Smooth muscle cell of trachea (primary cell): ENCODE results near the gene TRIM74. TPM values are rescaled to one million over a fixed set of nuclear protein-coding genes. Genes with fewer than 3 reads are reported as not detected.

Experiments used
- total RNA-seq: library from RNA; depleted of rRNA; stranded (reverse); fragments of >200 nt; gene quantifications from 2 replicates; pipeline ENCODE4 v1.2.1, GENCODE V29; 2014

The TRIM74 gene
- not detected in 2 replicates for total RNA-seq

DNA sequence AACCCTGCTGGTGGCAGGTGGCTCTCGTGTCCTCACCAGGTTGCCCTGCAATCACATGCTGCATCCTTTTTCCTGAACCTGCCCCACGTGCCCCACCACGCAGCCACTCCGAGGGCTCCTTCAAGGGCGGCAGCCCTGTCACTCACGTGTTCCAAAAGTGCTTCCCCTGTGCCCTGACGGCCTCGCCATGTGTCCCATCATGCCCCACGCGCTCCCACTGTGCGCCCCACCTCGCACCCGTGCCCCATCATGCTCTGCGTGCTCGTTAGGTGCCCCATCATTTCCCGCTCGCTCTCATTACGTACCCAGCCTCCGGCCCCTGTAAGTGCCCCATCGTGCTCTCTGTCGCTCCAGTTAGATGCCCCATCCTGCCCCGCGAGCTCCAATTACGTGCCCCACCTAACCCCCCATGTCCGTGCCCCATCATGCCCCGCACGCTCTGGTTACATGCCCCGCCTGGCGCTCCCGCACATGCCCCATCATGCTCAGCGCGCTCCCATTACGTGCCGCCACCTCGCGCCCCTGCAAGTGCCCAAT lies at the start of gene TRIM74:
TRIM74 (minus strand) TSS at position 487 of the 537 bp plus-strand sequence. CDS start 3,309 bp downstream, outside the sequence.

DNA sequence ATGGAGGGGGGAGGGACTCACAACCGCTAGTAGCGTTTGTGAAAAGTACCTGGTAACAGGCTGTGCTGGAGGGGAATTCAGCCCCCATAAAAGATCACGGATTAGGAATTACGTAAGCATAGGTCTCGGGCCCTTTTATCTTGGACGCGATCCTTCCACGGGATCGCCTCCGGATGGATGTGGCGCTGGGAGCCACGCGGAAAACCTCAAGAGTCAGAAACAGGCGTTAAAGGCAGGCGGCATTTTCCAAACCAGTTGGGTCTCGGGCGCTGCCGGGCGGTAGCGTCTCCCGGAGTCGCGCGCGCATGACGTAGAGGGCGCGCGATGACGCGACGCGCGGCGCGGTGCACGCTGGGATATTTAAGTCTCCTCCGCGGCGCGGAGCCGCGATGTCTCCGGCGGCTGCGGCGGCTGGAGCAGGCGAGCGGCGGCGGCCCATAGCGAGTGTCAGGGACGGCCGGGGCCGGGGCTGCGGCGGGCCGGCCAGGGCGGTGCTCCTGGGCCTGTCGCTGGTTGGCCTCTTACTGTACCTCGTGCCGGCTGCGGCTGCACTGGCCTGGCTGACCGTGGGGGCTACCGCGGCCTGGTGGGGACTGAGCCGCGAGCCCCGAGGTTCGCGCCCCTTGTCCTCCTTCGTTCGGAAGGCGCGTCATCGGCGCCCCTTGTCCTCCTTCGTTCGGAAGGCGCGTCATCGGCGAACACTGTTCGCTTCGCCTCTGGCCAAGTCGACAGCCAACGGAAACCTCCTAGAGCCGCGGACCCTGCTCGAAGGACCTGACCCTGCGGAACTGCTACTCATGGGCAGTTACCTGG lies 44.3 kb downstream of the TRIM74 start, which contains the start of gene POM121:
POM121 (plus strand) TSS at position 363 of the 813 bp plus-strand sequence; CDS start at position 390, 27 bp downstream.

Other genes starting within 250 kb of the TRIM74 start
- gene TYW1B, start 141.3 kb downstream of the TRIM74 start, total RNA-seq = 5.2 and 5.8 TPM in 2 replicates
- gene POM121, start 44.4 kb downstream of the TRIM74 start, total RNA-seq = 6.6 and 6.7 TPM in 2 replicates
- gene SPDYE8, start 60.3 kb upstream of the TRIM74 start, total RNA-seq = 0.17 TPM in 1 of 2 replicates, not detected in the other
- under 0.01 TPM in 1 of 2 replicates, not detected in the other for gene SPDYE11, start 88.4 kb upstream of the TRIM74 start, total RNA-seq
- under 0.01 TPM in 1 of 2 replicates, not detected in the other for gene SPDYE9, start 116.6 kb upstream of the TRIM74 start, total RNA-seq